IPS-18c (cell line): ENCODE results near the gene GLYR1.

Source experiments
- H3K4me3 ChIP-seq: 2 replicates; pipeline ENCODE4 v1.7.0; 2013; ENCODE audit warnings: low read depth, mild to moderate bottlenecking, low read length, moderate library complexity; ENCODE audit not compliant: insufficient read depth
- H3K9me3 ChIP-seq: one replicate; pipeline ENCODE4 v1.6.1; 2013; ENCODE audit warnings: mild to moderate bottlenecking, low read length, moderate library complexity; ENCODE audit not compliant: control insufficient read depth, insufficient read depth

GLYR1 gene

GRCh38 chr16:4882633-4883285, 35.7 kb upstream of the GLYR1 start:
- Histone ChIP-seq H3K9me3 (no peaks in the 10 kb centered on the region), H3K4me3 (no peak overlapping the region)

GRCh38 chr16:4882000-4882632, 35.0 kb upstream of the GLYR1 start:
- H3K9me3 ChIP-seq: no peaks in the 10 kb centered on the region
- H3K4me3 ChIP-seq: no peak overlapping the region

- Histone ChIP-seq H3K9me3 (no peaks in the 10 kb centered on the region), H3K4me3 (no peak overlapping the region)
Measured at GRCh38 chr16:4880006-4880580, 33.0 kb upstream of the GLYR1 start.

- Histone ChIP-seq H3K9me3 (no peaks in the 10 kb centered on the region), H3K4me3 (no peak overlapping the region)
Measured at GRCh38 chr16:4879049-4879448, 32.0 kb upstream of the GLYR1 start.

- no peak overlapping the region for H3K4me3 ChIP-seq
- no peaks in the 10 kb centered on the region for H3K9me3 ChIP-seq
Measured at GRCh38 chr16:4877380-4877685, 30.2 kb upstream of the GLYR1 start.

- Histone ChIP-seq H3K9me3 (no peaks in the 10 kb centered on the region), H3K4me3 (no peak overlapping the region)
Measured at GRCh38 chr16:4876646-4877379, 29.7 kb upstream of the GLYR1 start.

- no peaks in the 10 kb centered on the region for H3K9me3 ChIP-seq
- H3K4me3 ChIP-seq: no peak overlapping the region
Measured at GRCh38 chr16:4874666-4875065, 27.6 kb upstream of the GLYR1 start.

GRCh38 chr16:4873091-4873490, 26.0 kb upstream of the GLYR1 start:
- no peaks in the 10 kb centered on the region for H3K9me3 ChIP-seq
- H3K4me3 ChIP-seq: no peak overlapping the region

GRCh38 chr16:4871071-4871470, 24.0 kb upstream of the GLYR1 start:
- no peak overlapping the region for H3K4me3 ChIP-seq
- no peaks in the 10 kb centered on the region for H3K9me3 ChIP-seq

GRCh38 chr16:4870138-4870671, 23.1 kb upstream of the GLYR1 start:
- Histone ChIP-seq H3K9me3 (no peaks in the 10 kb centered on the region), H3K4me3 (no peak overlapping the region)

- Histone ChIP-seq H3K4me3 (no peak overlapping the region), H3K9me3 (no peaks in the 10 kb centered on the region)
Measured at GRCh38 chr16:4869147-4869805, 22.2 kb upstream of the GLYR1 start.

GRCh38 chr16:4868535-4868934, 21.4 kb upstream of the GLYR1 start:
- H3K4me3 ChIP-seq: no peak overlapping the region
- H3K9me3 ChIP-seq: no peaks in the 10 kb centered on the region

- Histone ChIP-seq H3K9me3 (no peaks in the 10 kb centered on the region), H3K4me3 (no peak overlapping the region)
Measured at GRCh38 chr16:4868026-4868425, 20.9 kb upstream of the GLYR1 start.

- H3K9me3 ChIP-seq: peaks cover 3% of the 10 kb centered on the region
- no peak overlapping the region for H3K4me3 ChIP-seq
Measured at GRCh38 chr16:4866586-4866985, 19.5 kb upstream of the GLYR1 start.

GRCh38 chr16:4865231-4865860, 18.3 kb upstream of the GLYR1 start:
- Histone ChIP-seq H3K4me3 (no peak overlapping the region), H3K9me3 (peaks cover 3% of the 10 kb centered on the region)

- H3K4me3 ChIP-seq: no peak overlapping the region
- peaks cover 3% of the 10 kb centered on the region for H3K9me3 ChIP-seq
Measured at GRCh38 chr16:4864728-4865127, 17.6 kb upstream of the GLYR1 start.

GRCh38 chr16:4862639-4863038, 15.6 kb upstream of the GLYR1 start:
- Histone ChIP-seq H3K4me3 (no peak overlapping the region), H3K9me3 (peaks cover 3% of the 10 kb centered on the region)
